Natural killer cell treated with Interleukin-12 subunit alpha and Interleukin-12 subunit beta and Interleukin-15 and Interleukin-18, amount 100 ng/mL, for 72 hours (primary cell): Measurements from ENCODE around the gene PTPN1. TPM values are rescaled to one million over a fixed set of nuclear protein-coding genes. Genes with fewer than 3 reads are reported as not detected.
"Not testable (repeated sequence)": the region's sequence is repeated elsewhere in the genome, so short reads cannot be mapped to it uniquely, and the experiment has no call there.

Experiments used
- ATAC-seq, 2 donors: fragments of 150-1000 bp; cut with Tn5 transposase in 1 of 2; sonication (Bioruptor Pico), chemical (Tn5 transposase) in 1 of 2; 2 replicates each; pipeline ENCODE4 v1.10.0; 2021
- DNase-seq: peaks from one replicate; pipeline ENCODE4 v3.0.0; 2022; ENCODE audit warnings: low spot score
- H3K27ac Mint-ChIP-seq, 2 donors: 1 replicate in 1 of 2; 2 replicates in 1 of 2; pipeline ENCODE4 v1.8.0; 2022; ENCODE audit warnings: mixed read lengths in 2 of 2, mild to moderate bottlenecking in 1 of 2, moderate library complexity in 1 of 2
- H3K27me3 Mint-ChIP-seq, 2 donors: 1 replicate in 1 of 2; 2 replicates in 1 of 2; pipeline ENCODE4 v1.8.0; 2022; ENCODE audit warnings: mixed read lengths in 2 of 2
- H3K36me3 Mint-ChIP-seq: one replicate; pipeline ENCODE4 v1.8.0; 2022; ENCODE audit warnings: mixed read lengths
- H3K4me1 Mint-ChIP-seq, 2 donors: 1 replicate in 1 of 2; 2 replicates in 1 of 2; pipeline ENCODE4 v1.8.0; 2022; ENCODE audit warnings: low read depth in 2 of 2, mixed read lengths in 2 of 2, mild to moderate bottlenecking in 1 of 2
- H3K4me3 Mint-ChIP-seq: one replicate; pipeline ENCODE4 v1.8.0; 2022; ENCODE audit warnings: mixed read lengths
- H3K9me3 Mint-ChIP-seq: 2 replicates; pipeline ENCODE4 v1.8.0; 2022; ENCODE audit warnings: mixed read lengths
- total RNA-seq, 2 donors: library from RNA; stranded (reverse); gene quantifications; one replicate each; pipeline ENCODE4 v1.2.3, GENCODE V29; 2022

Gene PTPN1
- total RNA-seq, 2 donors from 2014 or later, result 74.3 to 105 TPM

GRCh38 chr20:50472693-50473664 is 37.2 kb upstream of the PTPN1 start:
- ATAC-seq, result peak in 1 of 2 donors; percentile 57
- Mint-ChIP-seq H3K4me3 (peak overlapping the region; percentile 24), H3K27ac (peak overlapping the region; percentile 8 to 38), H3K27me3 (peaks cover 7 to 9% of the 10 kb centered on the region in 2 donors), H3K36me3 (no peaks in the 10 kb centered on the region), H3K9me3 (no peaks in the 10 kb centered on the region), H3K4me1 (peaks cover 12 to 31% of the 10 kb centered on the region in 2 donors)
- no peak for DNase-seq

GRCh38 chr20:50474356-50474755 is 35.8 kb upstream of the PTPN1 start:
- not testable (repeated sequence) for DNase-seq, ATAC-seq, H3K4me3 Mint-ChIP-seq, H3K9me3 Mint-ChIP-seq, H3K36me3 Mint-ChIP-seq, H3K27ac Mint-ChIP-seq
- Mint-ChIP-seq H3K27me3 (peaks cover 7 to 12% of the 10 kb centered on the region in 2 donors), H3K4me1 (peaks cover 18 to 37% of the 10 kb centered on the region in 2 donors)

- ATAC-seq, result no peak
- Mint-ChIP-seq H3K4me3 (no peak overlapping the region), H3K36me3 (no peaks in the 10 kb centered on the region), H3K27me3 (peaks cover 7 to 9% of the 10 kb centered on the region in 2 donors), H3K9me3 (no peaks in the 10 kb centered on the region), H3K27ac (no peak overlapping the region), H3K4me1 (peaks cover 15 to 34% of the 10 kb centered on the region in 2 donors)
- DNase-seq, result no peak
These were observed 34.4 kb upstream of the PTPN1 start for GRCh38 chr20:50475681-50476292.

GRCh38 chr20:50477239-50477872 is 32.8 kb upstream of the PTPN1 start:
- H3K9me3 Mint-ChIP-seq, result no peaks in the 10 kb centered on the region
- no peaks in the 10 kb centered on the region for H3K36me3 Mint-ChIP-seq
- H3K27ac Mint-ChIP-seq, result no peak overlapping the region
- peak overlapping the region; percentile 27 for H3K4me3 Mint-ChIP-seq
- ATAC-seq (no peak), DNase-seq (no peak)
- H3K27me3 Mint-ChIP-seq, result peaks cover 7 to 9% of the 10 kb centered on the region in 2 donors
- peaks cover 19 to 21% of the 10 kb centered on the region in 2 donors for H3K4me1 Mint-ChIP-seq

- Mint-ChIP-seq H3K9me3 (no peaks in the 10 kb centered on the region), H3K4me1 (peaks cover 20 to 22% of the 10 kb centered on the region in 2 donors), H3K36me3 (no peaks in the 10 kb centered on the region), H3K27ac (no peak overlapping the region), H3K27me3 (peaks cover under 1 to 3% of the 10 kb centered on the region in 2 donors), H3K4me3 (peak overlapping the region; percentile 42)
- DNase-seq, result peak; percentile 86
- ATAC-seq, result peak; percentile 97 to 98
These were observed 31.8 kb upstream of the PTPN1 start for GRCh38 chr20:50478162-50478990.

GRCh38 chr20:50481741-50482140 is 28.4 kb upstream of the PTPN1 start:
- Mint-ChIP-seq H3K9me3 (no peaks in the 10 kb centered on the region), H3K4me1 (peaks cover 32 to 37% of the 10 kb centered on the region in 2 donors), H3K36me3 (no peaks in the 10 kb centered on the region), H3K27me3 (peaks cover 0 to 3% of the 10 kb centered on the region in 2 donors), H3K4me3 (no peak overlapping the region), H3K27ac (no peak overlapping the region)
- DNase-seq (no peak), ATAC-seq (no peak)

GRCh38 chr20:50482396-50482981 is 27.7 kb upstream of the PTPN1 start:
- ATAC-seq (no peak), DNase-seq (no peak)
- H3K4me1 Mint-ChIP-seq, result peaks cover 30 to 36% of the 10 kb centered on the region in 2 donors
- H3K36me3 Mint-ChIP-seq, result no peaks in the 10 kb centered on the region
- H3K27ac Mint-ChIP-seq, result peak overlapping the region; percentile 80 to 82
- no peaks in the 10 kb centered on the region for H3K9me3 Mint-ChIP-seq
- peaks cover 0 to 3% of the 10 kb centered on the region in 2 donors for H3K27me3 Mint-ChIP-seq
- peak overlapping the region; percentile 92 for H3K4me3 Mint-ChIP-seq

GRCh38 chr20:50484271-50484976 is 25.8 kb upstream of the PTPN1 start:
- Mint-ChIP-seq H3K36me3 (no peaks in the 10 kb centered on the region), H3K4me1 (peaks cover 23 to 43% of the 10 kb centered on the region in 2 donors), H3K9me3 (no peaks in the 10 kb centered on the region), H3K4me3 (peak overlapping the region; percentile 92), H3K27me3 (no peaks in the 10 kb centered on the region), H3K27ac (peak overlapping the region; percentile 80 to 82)
- DNase-seq (no peak), ATAC-seq (no peak)

- Mint-ChIP-seq H3K36me3 (no peaks in the 10 kb centered on the region), H3K27ac (peak overlapping the region in 1 of 2 donors; percentile 41), H3K27me3 (peaks cover 0 to 3% of the 10 kb centered on the region in 2 donors), H3K4me3 (peak overlapping the region; percentile 51), H3K4me1 (peaks cover 21 to 43% of the 10 kb centered on the region in 2 donors), H3K9me3 (no peaks in the 10 kb centered on the region)
- DNase-seq, result no peak
- ATAC-seq, result peak in 1 of 2 donors; percentile 59
These were observed 22.8 kb upstream of the PTPN1 start for GRCh38 chr20:50487397-50487796.

- Mint-ChIP-seq H3K4me1 (peaks cover 18 to 42% of the 10 kb centered on the region in 2 donors), H3K9me3 (no peaks in the 10 kb centered on the region), H3K27ac (peak overlapping the region in 1 of 2 donors; percentile 41), H3K4me3 (peak overlapping the region; percentile 51), H3K27me3 (peaks cover 0 to 8% of the 10 kb centered on the region in 2 donors), H3K36me3 (no peaks in the 10 kb centered on the region)
- ATAC-seq (peak in 1 of 2 donors; percentile 26), DNase-seq (no peak)
These were observed 21.9 kb upstream of the PTPN1 start for GRCh38 chr20:50488236-50488806.

GRCh38 chr20:50491168-50491567 is 19.0 kb upstream of the PTPN1 start:
- H3K27me3 Mint-ChIP-seq, result peaks cover 0 to 8% of the 10 kb centered on the region in 2 donors
- no peak overlapping the region for H3K4me3 Mint-ChIP-seq
- ATAC-seq, result no peak

More at GRCh38 chr20:50491168-50491567, 19.0 kb upstream of the PTPN1 start:
- H3K9me3 Mint-ChIP-seq, result no peaks in the 10 kb centered on the region
- no peak for DNase-seq
- peaks cover 7 to 26% of the 10 kb centered on the region in 2 donors for H3K4me1 Mint-ChIP-seq
- H3K27ac Mint-ChIP-seq, result no peak overlapping the region
- H3K36me3 Mint-ChIP-seq, result no peaks in the 10 kb centered on the region
